Breast epithelium (tissue), 4 donors: ENCODE results near the gene PRKG1. TPM values are rescaled to one million over a fixed set of nuclear protein-coding genes. Genes with fewer than 3 reads are reported as not detected.

Source experiments
- DNase-seq, 2 donors: peaks; one replicate each; pipeline ENCODE4 v3.0.0-alpha.2; 2019; ENCODE audit warnings: low spot score in 2 of 2
- H3K27ac ChIP-seq, 2 donors: fragments of 200-600 bp; sonication (generic) in 1 of 2; one replicate each; pipeline ENCODE4 v1.5.1; 2016 to 2019; ENCODE audit warnings: mild to moderate bottlenecking in 1 of 2
- H3K27me3 ChIP-seq, 2 donors: fragments of 200-600 bp; sonication (generic) in 1 of 2; one replicate each; pipeline versions ENCODE4 v1.5.1 to v1.6.0; 2017 to 2019; ENCODE audit warnings: control low read depth in 1 of 2, mild to moderate bottlenecking in 1 of 2
- H3K36me3 ChIP-seq: fragments of 200-600 bp; one replicate; pipeline ENCODE4 v1.5.1; 2019
- H3K4me1 ChIP-seq, 2 donors: fragments of 200-600 bp; sonication (generic); one replicate each; pipeline ENCODE4 v1.5.1; 2016 to 2019; ENCODE audit warnings: control low read depth in 1 of 2
- H3K4me3 ChIP-seq, 3 donors: fragments of 200-600 bp; sonication (generic); 1 replicate in 2 of 3; 2 replicates in 1 of 3; pipeline ENCODE4 v1.5.1; 2016 to 2019; ENCODE audit warnings: mild to moderate bottlenecking in 3 of 3, moderate library complexity in 2 of 3
- H3K9me3 ChIP-seq, 2 donors: fragments of 200-600 bp; sonication (generic) in 1 of 2; one replicate each; pipeline ENCODE4 v1.5.1; 2016 to 2019; ENCODE audit warnings: control low read depth in 1 of 2
- CTCF ChIP-seq, 3 donors: fragments of 450-650 bp; IDR thresholded peaks; one replicate each; pipeline ENCODE4 v1.5.1; 2016 to 2017; ENCODE audit warnings: antibody characterized with exemption in 3 of 3, mild to moderate bottlenecking in 3 of 3, moderate library complexity in 3 of 3
- POLR2A ChIP-seq: fragments of 450-650 bp; IDR thresholded peaks from one replicate; pipeline ENCODE4 v1.6.1; 2016; ENCODE audit warnings: antibody characterized with exemption, mild to moderate bottlenecking, moderate library complexity
- POLR2AphosphoS5 ChIP-seq, 3 donors: sonication (generic); formaldehyde crosslinking; IDR thresholded peaks; one replicate each; pipeline ENCODE4 v1.6.1; 2017; ENCODE audit warnings: antibody characterized with exemption in 3 of 3
- intact Hi-C: fragments of 100-400 bp; cut with DNase I; formaldehyde crosslinking; loops from one replicate; pipeline ENCODE4 v1.15.1; 2023; ENCODE audit warnings: low total_unique reads
- total RNA-seq, 3 donors: library from RNA; depleted of rRNA; stranded (reverse); fragments of >200 nt; gene quantifications; one replicate each; pipeline ENCODE4 v1.1.0, GENCODE V29; 2016

The PRKG1 gene
- total RNA-seq, 3 donors from 2014 or later: 10.9 to 36.9 (median 19.7) TPM

GRCh38 chr10:52265131-52265926 lies 1191.0 kb downstream of the PRKG1 start:
- no peak for DNase-seq
- Histone ChIP-seq H3K4me1 (no peaks in the 10 kb centered on the region), H3K27me3 (no peaks in the 10 kb centered on the region), H3K4me3 (no peak overlapping the region), H3K27ac (no peak overlapping the region), H3K9me3 (no peaks in the 10 kb centered on the region), H3K36me3 (no peaks in the 10 kb centered on the region)
- TF ChIP-seq POLR2A (no peak), CTCF (IDR thresholded peaks at IDR 0.05) (no peak), POLR2AphosphoS5 (IDR thresholded peaks at IDR 0.05) (no peak)
- intact Hi-C loops: no loop called here

GRCh38 chr10:52266858-52267257 lies 1192.6 kb downstream of the PRKG1 start:
- no peak for DNase-seq
- intact Hi-C loops: no loop called here
- Histone ChIP-seq H3K4me1 (no peaks in the 10 kb centered on the region), H3K27ac (no peak overlapping the region), H3K36me3 (no peaks in the 10 kb centered on the region), H3K4me3 (no peak overlapping the region), H3K27me3 (no peaks in the 10 kb centered on the region), H3K9me3 (no peaks in the 10 kb centered on the region)
- TF ChIP-seq POLR2AphosphoS5 (IDR thresholded peaks at IDR 0.05) (no peak), POLR2A (no peak), CTCF (IDR thresholded peaks at IDR 0.05) (no peak)

GRCh38 chr10:52268790-52269189 lies 1194.5 kb downstream of the PRKG1 start:
- no peak for TF ChIP-seq POLR2A
- no peak for TF ChIP-seq CTCF (IDR thresholded peaks at IDR 0.05)
- no peak for TF ChIP-seq POLR2AphosphoS5 (IDR thresholded peaks at IDR 0.05)
- intact Hi-C loops: no loop called here
- H3K9me3 ChIP-seq: no peaks in the 10 kb centered on the region
- no peaks in the 10 kb centered on the region for H3K27me3 ChIP-seq
- no peaks in the 10 kb centered on the region for H3K36me3 ChIP-seq
- no peak overlapping the region for H3K4me3 ChIP-seq
- H3K27ac ChIP-seq: no peak overlapping the region
- no peaks in the 10 kb centered on the region for H3K4me1 ChIP-seq
- no peak for DNase-seq

- DNase-seq: no peak
- Histone ChIP-seq H3K27ac (no peak overlapping the region), H3K4me1 (no peaks in the 10 kb centered on the region), H3K27me3 (no peaks in the 10 kb centered on the region), H3K9me3 (no peaks in the 10 kb centered on the region), H3K36me3 (no peaks in the 10 kb centered on the region), H3K4me3 (no peak overlapping the region)
- TF ChIP-seq POLR2AphosphoS5 (IDR thresholded peaks at IDR 0.05) (no peak), POLR2A (no peak), CTCF (IDR thresholded peaks at IDR 0.05) (no peak)
- intact Hi-C loops: no loop called here
These were observed 1194.9 kb downstream of the PRKG1 start for GRCh38 chr10:52269233-52269632.

- H3K4me3 ChIP-seq: no peak overlapping the region
- no peaks in the 10 kb centered on the region for H3K36me3 ChIP-seq
- TF ChIP-seq CTCF (IDR thresholded peaks at IDR 0.05) (no peak), POLR2AphosphoS5 (IDR thresholded peaks at IDR 0.05) (no peak), POLR2A (no peak)
- no peak for DNase-seq
- H3K27me3 ChIP-seq: no peaks in the 10 kb centered on the region
- H3K27ac ChIP-seq: no peak overlapping the region
- no peaks in the 10 kb centered on the region for H3K4me1 ChIP-seq
- intact Hi-C loops: no loop called here
- H3K9me3 ChIP-seq: no peaks in the 10 kb centered on the region
These were observed 1201.9 kb downstream of the PRKG1 start for GRCh38 chr10:52276163-52276562.
